Measurements from ENCODE around the gene TREM1.
"Not testable (repeated sequence)": the region's sequence is repeated elsewhere in the genome, so short reads cannot be mapped to it uniquely, and the experiment has no call there.

TREM1 gene

GRCh38 chr6:41257369-41258195, 28.9 kb downstream of the TREM1 start:
- DNase-seq, result peak; percentile 4

GRCh38 chr6:41256383-41256782, 30.1 kb downstream of the TREM1 start:
- DNase-seq, result no peak

- DNase-seq, result no peak
Observed at GRCh38 chr6:41255638-41256246, 30.7 kb downstream of the TREM1 start.

- no peak for DNase-seq
Observed at GRCh38 chr6:41255110-41255509, 31.4 kb downstream of the TREM1 start.

- DNase-seq, result no peak
Observed at GRCh38 chr6:41252401-41253169, 33.9 kb downstream of the TREM1 start.

- DNase-seq, result no peak
Observed at GRCh38 chr6:41247882-41248705, 38.4 kb downstream of the TREM1 start.

- DNase-seq, result no peak
Observed at GRCh38 chr6:41247288-41247865, 39.1 kb downstream of the TREM1 start.

GRCh38 chr6:41246529-41246928, 40.0 kb downstream of the TREM1 start:
- DNase-seq, result not testable (repeated sequence)

GRCh38 chr6:41239467-41240159, 46.9 kb downstream of the TREM1 start:
- DNase-seq, result no peak

- DNase-seq, result no peak
Observed at GRCh38 chr6:41237128-41237527, 49.4 kb downstream of the TREM1 start.

- no peak for DNase-seq
Observed at GRCh38 chr6:41236276-41236675, 50.2 kb downstream of the TREM1 start.

GRCh38 chr6:41232667-41233066, 53.8 kb downstream of the TREM1 start:
- no peak for DNase-seq

- DNase-seq, result no peak
Observed at GRCh38 chr6:41231246-41231645, 55.2 kb downstream of the TREM1 start.

- no peak for DNase-seq
Observed at GRCh38 chr6:41229721-41230120, 56.8 kb downstream of the TREM1 start.

GRCh38 chr6:41228616-41229015, 57.9 kb downstream of the TREM1 start:
- no peak for DNase-seq

- DNase-seq, result no peak
Observed at GRCh38 chr6:41228096-41228495, 58.4 kb downstream of the TREM1 start, which contains the start of gene TREML4. TSS of gene TREML4 (plus strand) at chr6:41228349. CDS start at chr6:41228428, 79 bp downstream.

- peak; percentile 60 for DNase-seq
Observed at GRCh38 chr6:41226752-41227151, 59.7 kb downstream of the TREM1 start.

GRCh38 chr6:41224800-41225199, 61.7 kb downstream of the TREM1 start:
- no peak for DNase-seq
